Keratinocyte (primary cell): ENCODE measurements around the gene CERS1.

Source experiments
- EZH2 ChIP-seq: IDR thresholded peaks from one replicate; pipeline ENCODE4 v1.6.1; 2012; ENCODE audit warnings: inconsistent platforms, mild to moderate bottlenecking, low read length, moderate library complexity
- TF ChIP-seq, protein P1 (sequence below), 3 experiments: IDR thresholded peaks in 1 of 3; conservative IDR thresholded peaks in 1 of 3; optimal IDR thresholded peaks in 1 of 3; 2 replicates in 2 of 3; 3 replicates in 1 of 3; pipeline versions ENCODE3 to v1.5.1; 2011; ENCODE audit warnings: low read length in 3 of 3, mild to moderate bottlenecking in 3 of 3, moderate library complexity in 2 of 3, control low read depth in 1 of 3, inconsistent platforms in 1 of 3; ENCODE audit not compliant: insufficient read depth in 2 of 3; ENCODE audit errors: extremely low read depth in 1 of 3

DNA sequence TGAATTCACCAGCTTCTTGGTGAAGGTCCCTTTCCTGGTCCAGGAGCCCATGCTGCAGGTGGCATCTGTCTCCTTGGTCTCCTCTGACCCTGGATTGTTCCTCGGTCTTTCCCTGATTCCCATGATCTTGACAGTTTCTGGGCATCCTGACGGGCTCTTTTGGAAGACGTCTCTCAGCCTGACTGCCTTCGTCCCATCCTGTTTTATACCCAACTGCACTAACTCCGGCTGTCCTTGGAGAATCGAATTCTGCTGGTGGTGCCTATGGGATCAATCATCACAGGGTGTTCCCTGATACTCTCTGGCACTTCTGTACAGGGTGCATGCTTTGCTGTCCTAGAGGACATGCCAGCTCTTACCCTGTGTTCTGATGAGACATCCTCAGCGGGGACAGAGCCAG lies 19.1 kb downstream of the CERS1 start:
- TF ChIP-seq, protein P1, sequence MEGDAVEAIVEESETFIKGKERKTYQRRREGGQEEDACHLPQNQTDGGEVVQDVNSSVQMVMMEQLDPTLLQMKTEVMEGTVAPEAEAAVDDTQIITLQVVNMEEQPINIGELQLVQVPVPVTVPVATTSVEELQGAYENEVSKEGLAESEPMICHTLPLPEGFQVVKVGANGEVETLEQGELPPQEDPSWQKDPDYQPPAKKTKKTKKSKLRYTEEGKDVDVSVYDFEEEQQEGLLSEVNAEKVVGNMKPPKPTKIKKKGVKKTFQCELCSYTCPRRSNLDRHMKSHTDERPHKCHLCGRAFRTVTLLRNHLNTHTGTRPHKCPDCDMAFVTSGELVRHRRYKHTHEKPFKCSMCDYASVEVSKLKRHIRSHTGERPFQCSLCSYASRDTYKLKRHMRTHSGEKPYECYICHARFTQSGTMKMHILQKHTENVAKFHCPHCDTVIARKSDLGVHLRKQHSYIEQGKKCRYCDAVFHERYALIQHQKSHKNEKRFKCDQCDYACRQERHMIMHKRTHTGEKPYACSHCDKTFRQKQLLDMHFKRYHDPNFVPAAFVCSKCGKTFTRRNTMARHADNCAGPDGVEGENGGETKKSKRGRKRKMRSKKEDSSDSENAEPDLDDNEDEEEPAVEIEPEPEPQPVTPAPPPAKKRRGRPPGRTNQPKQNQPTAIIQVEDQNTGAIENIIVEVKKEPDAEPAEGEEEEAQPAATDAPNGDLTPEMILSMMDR (optimal IDR thresholded peaks at IDR 0.05 in 1 of 3, IDR thresholded peaks at IDR 0.05 in 1 of 3, conservative IDR thresholded peaks at IDR 0.05 in 1 of 3; ENCODE audit: extremely low read depth in 1 of 3, insufficient read depth in 2 of 3, low read length in 3 of 3) = no peak
- TF ChIP-seq EZH2 = no peak
